HG03175 (cell line): Measurements from ENCODE around the gene SLC22A23.

Source experiments
- ATAC-seq: cut with Tn5 transposase; IDR thresholded peaks from one replicate; pipeline ENCODE4 v1.9.1; 2021; ENCODE audit warnings: mild to moderate bottlenecking, moderate library complexity; ENCODE audit not compliant: unreplicated experiment

SLC22A23 gene

GRCh38 chr6:3372912-3373554, 83.8 kb downstream of the SLC22A23 start:
- no peak for ATAC-seq

GRCh38 chr6:3372184-3372846, 84.5 kb downstream of the SLC22A23 start:
- ATAC-seq = no peak

- no peak for ATAC-seq
Measured at GRCh38 chr6:3371222-3371949, 85.5 kb downstream of the SLC22A23 start.

GRCh38 chr6:3370361-3371221, 86.3 kb downstream of the SLC22A23 start:
- no peak for ATAC-seq

GRCh38 chr6:3369985-3370360, 86.9 kb downstream of the SLC22A23 start:
- no peak for ATAC-seq

GRCh38 chr6:3368685-3369084, 88.2 kb downstream of the SLC22A23 start:
- no peak for ATAC-seq

GRCh38 chr6:3367630-3368029, 89.2 kb downstream of the SLC22A23 start:
- no peak for ATAC-seq

GRCh38 chr6:3366596-3367413, 90.0 kb downstream of the SLC22A23 start:
- ATAC-seq = no peak

GRCh38 chr6:3364391-3364790, 92.5 kb downstream of the SLC22A23 start:
- ATAC-seq = no peak

- no peak for ATAC-seq
Measured at GRCh38 chr6:3363296-3364025, 93.4 kb downstream of the SLC22A23 start.

- no peak for ATAC-seq
Measured at GRCh38 chr6:3361312-3362037, 95.4 kb downstream of the SLC22A23 start.

GRCh38 chr6:3360727-3361045, 96.2 kb downstream of the SLC22A23 start:
- ATAC-seq = no peak

- no peak for ATAC-seq
Measured at GRCh38 chr6:3359973-3360726, 96.7 kb downstream of the SLC22A23 start.

- no peak for ATAC-seq
Measured at GRCh38 chr6:3359101-3359752, 97.6 kb downstream of the SLC22A23 start.

- ATAC-seq = no peak
Measured at GRCh38 chr6:3358413-3359100, 98.3 kb downstream of the SLC22A23 start.

- ATAC-seq = no peak
Measured at GRCh38 chr6:3357678-3358077, 99.2 kb downstream of the SLC22A23 start.

GRCh38 chr6:3356824-3357420, 99.9 kb downstream of the SLC22A23 start:
- no peak for ATAC-seq
